Mucosa of descending colon (tissue), 3 donors: Measurements from ENCODE around the gene RAE1. TPM values are rescaled to one million over a fixed set of nuclear protein-coding genes. Genes with fewer than 3 reads are reported as not detected.

Source experiments
- ATAC-seq: fragments of 200-7000 bp; cut with Tn5 transposase; one replicate; pipeline ENCODE4 v1.9.1; 2020; ENCODE audit warnings: mild to moderate bottlenecking, moderate library complexity
- DNase-seq, 3 donors: peaks; one replicate each; pipeline ENCODE4 v3.0.0-alpha.2; 2020
- H3K36me3 ChIP-seq: fragments of 200-600 bp; one replicate; pipeline ENCODE4 v1.8.0; 2021; ENCODE audit warnings: low read depth, mild to moderate bottlenecking
- H3K4me1 ChIP-seq: fragments of 200-600 bp; one replicate; pipeline ENCODE4 v1.8.0; 2021; ENCODE audit warnings: low read depth, mild to moderate bottlenecking
- H3K4me3 ChIP-seq: fragments of 200-600 bp; one replicate; pipeline ENCODE4 v1.8.0; 2021; ENCODE audit warnings: mild to moderate bottlenecking
- H3K9me3 ChIP-seq: fragments of 200-600 bp; one replicate; pipeline ENCODE4 v1.8.0; 2021; ENCODE audit warnings: mild to moderate bottlenecking
- CTCF ChIP-seq: fragments of 200-600 bp; IDR thresholded peaks from one replicate; pipeline ENCODE4 v1.8.0; 2022; ENCODE audit warnings: antibody characterized with exemption, mild to moderate bottlenecking
- intact Hi-C, 2 donors: fragments of 100-400 bp; cut with DNase I in 1 of 2; cut with micrococcal nuclease in 1 of 2; formaldehyde crosslinking; loops; one replicate each; pipeline versions ENCODE4 v1.11.0 to v1.11.1; 2022; cut with DNase I, micrococcal nuclease
- total RNA-seq, 3 donors: library from RNA; stranded (reverse); fragmentation: NEBNext Ultra II Directional in 2 of 3; extraction: Animal tissue kit (Norgen Biotek cat#: 25700) in 2 of 3; gene quantifications; one replicate each; pipeline versions ENCODE4 v1.2.1 to v1.2.4, GENCODE V29; 2021 to 2023
- donor health status: DM: no; HTN: no; CAD: no; lungs with moderate emphysema.
- donor health status: DM: no; HTN: no; CAD: no.
- donor health status: DM: no; HTN: yes; CAD: no.

The RAE1 gene
- total RNA-seq, 3 donors from 2014 or later, result 17.6 to 21.0 (median 19.9) TPM

DNA sequence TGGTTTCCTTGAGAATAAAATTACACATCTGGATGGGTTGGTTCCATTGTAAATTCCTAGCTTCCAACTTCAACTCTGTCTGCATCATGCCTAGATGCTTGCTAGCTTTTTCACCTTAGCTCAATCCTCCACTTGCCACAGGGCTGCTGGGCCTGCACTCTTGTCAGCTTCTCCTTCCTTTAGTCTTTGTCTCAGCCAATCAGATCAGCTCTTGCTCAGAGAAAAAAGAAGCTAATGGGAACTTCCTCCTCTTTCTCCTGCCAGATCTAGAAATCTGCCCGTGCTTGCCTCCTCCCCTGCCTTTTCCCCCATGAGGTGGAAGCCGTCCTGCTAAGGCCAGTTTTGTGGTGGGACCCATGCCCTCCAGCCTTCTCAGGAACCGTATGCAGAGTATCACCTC lies 18.5 kb downstream of the RAE1 start:
- no peak overlapping the region for H3K4me3 ChIP-seq
- intact Hi-C loops, result no loop called here
- H3K36me3 ChIP-seq, result peaks cover 29% of the 10 kb centered on the region
- H3K4me1 ChIP-seq, result no peaks in the 10 kb centered on the region
- DNase-seq, result no peak
- ATAC-seq, result no peak
- no peak for TF ChIP-seq CTCF
- no peaks in the 10 kb centered on the region for H3K9me3 ChIP-seq

DNA sequence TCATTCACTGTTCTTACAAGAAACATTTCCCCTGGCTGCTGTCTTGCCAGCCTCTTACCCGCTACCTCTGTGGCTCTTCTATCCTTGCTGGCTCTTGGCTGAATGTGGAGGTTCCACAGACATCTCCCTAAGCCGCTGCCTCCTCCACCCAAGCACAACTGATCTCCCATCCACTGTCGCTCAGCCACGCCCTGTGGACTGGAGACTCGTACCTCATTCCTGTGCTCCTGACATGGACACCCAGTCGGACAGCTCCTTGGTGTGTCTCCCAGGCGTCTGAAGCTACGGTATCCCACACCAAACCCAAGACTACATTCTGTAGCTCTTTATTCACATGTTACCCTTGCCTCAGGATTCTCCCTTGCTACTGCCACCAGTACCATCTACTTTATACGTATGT lies 19.3 kb downstream of the RAE1 start:
- ATAC-seq (no peak), DNase-seq (no peak)
- intact Hi-C loops, result loop anchor here in 1 of 2 donors (10.0 kb wide), 1 partner anchor 224 kb away; no protein-coding TSS in a partner anchor
- no peak overlapping the region for H3K4me3 ChIP-seq
- no peaks in the 10 kb centered on the region for H3K4me1 ChIP-seq
- peaks cover 31% of the 10 kb centered on the region for H3K36me3 ChIP-seq
- H3K9me3 ChIP-seq, result no peaks in the 10 kb centered on the region
- no peak for TF ChIP-seq CTCF

DNA sequence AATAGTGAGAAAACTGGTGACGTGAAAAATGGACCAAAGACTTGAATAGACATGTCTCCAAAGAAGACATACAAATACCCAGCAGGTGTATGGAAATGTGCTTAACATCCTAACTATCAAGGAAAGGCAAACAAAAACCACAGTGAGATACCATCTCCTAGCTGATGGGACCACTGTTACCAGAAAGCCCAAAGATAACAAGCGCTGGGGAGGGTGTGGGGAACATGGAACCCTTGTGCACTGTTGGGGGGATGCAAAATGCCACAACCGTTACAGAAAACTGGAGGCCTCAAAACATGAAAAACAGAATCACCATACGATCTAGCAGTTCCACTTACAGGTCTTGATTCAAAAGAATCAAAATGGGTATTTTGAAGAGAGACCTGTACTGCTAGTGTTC lies 20.3 kb downstream of the RAE1 start:
- Histone ChIP-seq H3K36me3 (peaks cover 24% of the 10 kb centered on the region), H3K9me3 (no peaks in the 10 kb centered on the region), H3K4me3 (no peak overlapping the region), H3K4me1 (no peaks in the 10 kb centered on the region)
- ATAC-seq (no peak), DNase-seq (no peak)
- intact Hi-C loops, result loop anchor here in 1 of 2 donors (10.0 kb wide), 1 partner anchor 223 kb away; no protein-coding TSS in a partner anchor
- no peak for TF ChIP-seq CTCF

DNA sequence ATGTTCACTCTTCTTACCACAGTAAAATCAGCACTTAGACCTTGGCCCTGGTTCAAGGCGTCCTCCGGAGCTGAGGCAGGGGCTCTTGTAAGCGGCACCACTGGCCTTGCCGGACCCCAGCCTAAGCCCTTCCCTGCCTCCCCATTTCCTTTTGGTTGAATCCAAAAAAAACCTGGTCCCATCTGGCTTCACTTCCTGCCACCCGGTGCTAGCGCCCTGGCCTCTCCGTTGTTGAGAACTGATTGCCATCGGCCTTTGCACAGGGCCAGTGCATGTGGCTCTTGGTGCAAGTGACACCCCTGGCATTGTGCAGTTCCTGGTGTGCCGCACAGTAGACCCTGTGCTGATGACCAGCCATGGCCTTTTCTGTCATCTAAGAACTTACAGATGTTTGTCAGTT lies 21.1 kb downstream of the RAE1 start:
- Histone ChIP-seq H3K36me3 (peaks cover 24% of the 10 kb centered on the region), H3K4me1 (no peaks in the 10 kb centered on the region), H3K4me3 (no peak overlapping the region), H3K9me3 (no peaks in the 10 kb centered on the region)
- ATAC-seq (no peak), DNase-seq (no peak)
- intact Hi-C loops, result loop anchor here in 1 of 2 donors (10.0 kb wide), 1 partner anchor 223 kb away; no protein-coding TSS in a partner anchor
- TF ChIP-seq CTCF, result no peak

DNA sequence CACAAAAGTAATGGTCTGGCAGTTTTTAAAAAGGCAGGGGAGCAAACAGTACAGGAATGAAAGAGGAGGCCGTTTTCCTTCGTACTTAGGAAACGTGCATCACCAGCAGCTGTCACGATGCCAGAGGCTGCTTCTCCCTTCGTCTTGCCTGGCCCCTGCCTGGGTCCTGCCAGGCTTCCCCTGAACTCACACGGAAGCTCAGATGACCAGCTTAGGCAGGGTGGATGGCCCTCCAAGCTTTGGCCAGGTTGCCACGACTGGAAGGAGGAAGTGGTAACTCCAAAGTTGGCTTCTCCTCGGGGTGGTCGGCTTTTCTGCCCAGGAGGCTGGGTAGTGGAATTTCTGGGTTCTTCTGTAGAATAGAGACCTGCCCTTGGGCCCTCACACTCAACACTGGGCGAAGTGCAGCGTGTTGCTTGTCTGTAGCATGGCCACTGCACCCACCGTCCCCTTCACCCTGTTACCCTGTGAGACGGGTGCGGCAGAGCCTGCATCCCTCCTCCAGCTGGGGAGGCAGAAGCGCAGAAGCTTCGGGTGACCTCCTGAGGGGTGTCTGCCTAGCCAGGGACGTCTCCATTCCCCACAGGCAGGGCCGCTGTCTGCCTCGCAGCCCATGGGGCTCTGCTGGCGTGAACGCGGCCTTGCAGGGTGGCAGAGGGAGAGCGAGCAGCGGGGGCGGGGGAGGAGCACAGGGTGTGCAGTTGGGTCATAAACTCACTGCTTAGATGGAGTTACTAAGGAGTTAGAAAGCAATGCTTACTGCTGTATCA lies 21.7 kb downstream of the RAE1 start:
- H3K4me3 ChIP-seq, result no peak overlapping the region
- no peaks in the 10 kb centered on the region for H3K9me3 ChIP-seq
- peaks cover 24% of the 10 kb centered on the region for H3K36me3 ChIP-seq
- intact Hi-C loops, result loop anchor here in 1 of 2 donors (10.0 kb wide), 1 partner anchor 222 kb away; no protein-coding TSS in a partner anchor
- no peaks in the 10 kb centered on the region for H3K4me1 ChIP-seq
- no peak for TF ChIP-seq CTCF
- ATAC-seq (no peak), DNase-seq (peak in 1 of 3 donors; percentile 21)
